Measurements from ENCODE around the gene CACNG8.
"Not testable (repeated sequence)": the region's sequence is repeated elsewhere in the genome, so short reads cannot be mapped to it uniquely, and the experiment has no call there.

CACNG8 gene

GRCh38 chr19:53962887-53963431, at the start of gene CACNG8:
TSS of gene CACNG8 (plus strand) at chr19:53962937.
- peak within 1 kb of the TSS; percentile 30 for H3K4me3 ChIP-seq (ENCODE audit: low read depth, low read length)
- no peak for DNase-seq (ENCODE audit: low read depth)

- H3K4me3 ChIP-seq (ENCODE audit: low read depth, low read length) = no peak overlapping the region
- no peak for DNase-seq (ENCODE audit: low read depth)
Measured at GRCh38 chr19:53915000-53915399, 47.7 kb upstream of the CACNG8 start.

GRCh38 chr19:53916004-53916403, 46.7 kb upstream of the CACNG8 start:
- no peak overlapping the region for H3K4me3 ChIP-seq (ENCODE audit: low read depth, low read length)
- DNase-seq (ENCODE audit: low read depth) = no peak

DNA sequence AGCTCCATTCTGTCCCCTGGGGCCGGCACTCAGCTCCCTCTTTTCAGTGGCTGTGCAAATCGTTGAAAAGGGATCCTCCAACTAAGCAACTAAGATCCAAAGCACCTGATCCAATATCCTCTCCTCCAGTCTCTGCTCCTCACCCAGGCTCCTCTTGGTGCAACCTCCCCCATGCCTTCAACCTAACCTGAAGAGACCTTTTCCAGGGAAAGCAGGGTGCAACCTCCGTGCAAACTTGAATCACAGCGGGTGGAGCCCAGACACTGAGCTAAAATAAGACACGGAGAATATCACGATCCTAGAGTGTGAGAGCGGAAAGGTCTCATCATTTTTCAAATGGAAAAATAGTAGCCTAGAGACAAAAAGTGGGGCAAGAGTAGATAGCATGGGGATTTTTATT, 45.4 kb upstream of the CACNG8 start:
- DNase-seq (ENCODE audit: low read depth) = no peak
- H3K4me3 ChIP-seq (ENCODE audit: low read depth, low read length) = no peak overlapping the region

DNA sequence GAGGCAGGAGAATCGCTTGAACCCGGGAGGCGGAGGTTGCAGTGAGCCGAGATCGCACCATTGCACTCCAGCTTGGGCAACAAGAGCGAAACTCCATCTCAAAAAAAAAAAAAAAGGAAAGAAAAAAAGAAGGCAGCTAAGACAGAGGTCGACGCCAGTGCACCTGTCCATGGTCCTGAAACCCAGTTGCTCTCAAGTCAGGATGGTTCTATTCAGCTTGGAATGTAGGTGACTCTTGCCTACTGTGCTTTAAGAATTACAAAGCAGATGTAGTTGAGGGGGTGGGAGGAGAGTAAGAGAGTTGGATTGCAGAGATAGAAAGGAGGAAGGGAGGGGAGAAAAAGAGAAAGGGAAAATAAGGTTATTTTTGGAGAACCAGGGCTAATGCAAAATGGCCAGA, 35.0 kb upstream of the CACNG8 start:
- H3K4me3 ChIP-seq (ENCODE audit: low read depth, low read length) = no peak overlapping the region
- DNase-seq (ENCODE audit: low read depth) = no peak

GRCh38 chr19:53936029-53936428, 26.7 kb upstream of the CACNG8 start:
- no peak overlapping the region for H3K4me3 ChIP-seq (ENCODE audit: low read depth, low read length)
- no peak for DNase-seq (ENCODE audit: low read depth)

DNA sequence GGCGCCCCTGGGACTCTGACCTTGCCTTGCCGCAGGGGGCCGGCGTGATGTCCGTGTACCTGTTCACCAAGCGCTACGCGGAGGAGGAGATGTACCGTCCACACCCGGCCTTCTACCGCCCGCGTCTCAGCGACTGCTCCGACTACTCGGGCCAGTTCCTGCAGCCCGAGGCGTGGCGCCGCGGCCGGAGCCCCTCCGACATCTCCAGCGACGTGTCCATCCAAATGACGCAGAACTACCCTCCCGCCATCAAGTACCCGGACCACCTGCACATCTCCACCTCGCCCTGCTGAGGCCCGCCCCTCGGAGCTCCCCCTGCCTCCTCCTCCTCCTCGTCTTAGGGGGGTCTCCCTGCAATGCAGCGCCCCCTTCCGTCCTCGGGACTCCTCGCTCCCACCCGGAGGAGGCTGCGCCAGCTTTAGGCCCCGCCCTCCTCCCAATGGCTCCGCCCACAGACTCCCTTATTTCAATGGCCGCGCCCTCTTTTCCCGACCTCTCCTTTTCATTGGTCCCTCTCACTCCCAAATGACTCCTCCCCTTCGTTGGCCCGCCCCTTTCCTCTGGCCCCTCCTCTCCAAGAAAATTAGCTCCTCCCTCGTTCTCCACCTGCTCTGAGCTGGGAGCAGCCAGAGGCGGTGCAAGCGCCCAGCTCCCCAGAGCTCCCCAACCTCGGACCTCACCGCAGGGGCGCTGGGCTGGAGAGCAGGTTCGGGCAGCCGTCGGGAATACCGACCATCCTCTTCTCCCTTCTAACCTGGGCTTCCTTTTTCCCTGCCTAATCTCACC, 20.5 kb upstream of the CACNG8 start:
- no peak for DNase-seq (ENCODE audit: low read depth)
- no peak overlapping the region for H3K4me3 ChIP-seq (ENCODE audit: low read depth, low read length)

GRCh38 chr19:53944416-53944815, 18.3 kb upstream of the CACNG8 start:
- H3K4me3 ChIP-seq (ENCODE audit: low read depth, low read length) = no peak overlapping the region
- DNase-seq (ENCODE audit: low read depth) = no peak

- no peak for DNase-seq (ENCODE audit: low read depth)
- H3K4me3 ChIP-seq (ENCODE audit: low read depth, low read length) = no peak overlapping the region
Measured at GRCh38 chr19:53944933-53945332, 17.8 kb upstream of the CACNG8 start.

GRCh38 chr19:53945441-53945840, 17.3 kb upstream of the CACNG8 start:
- no peak for DNase-seq (ENCODE audit: low read depth)
- H3K4me3 ChIP-seq (ENCODE audit: low read depth, low read length) = no peak overlapping the region

DNA sequence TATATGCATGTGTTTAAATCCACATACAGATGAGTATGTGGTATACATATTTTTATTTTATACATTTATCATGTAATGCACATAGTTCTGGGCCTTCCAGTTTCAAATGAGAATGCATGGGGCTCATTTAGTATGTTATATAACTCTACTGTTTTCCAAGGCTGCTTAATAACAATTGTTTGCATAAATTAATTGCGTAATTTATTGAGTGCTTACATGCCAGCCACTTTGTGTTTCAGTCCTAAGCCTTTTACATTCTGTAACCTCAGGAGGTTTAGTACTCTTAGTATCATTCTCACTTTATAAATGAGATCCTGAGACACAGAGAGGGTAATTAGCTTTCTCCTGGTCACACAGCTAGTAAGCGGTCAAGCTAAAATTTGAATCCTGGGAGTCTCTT, 16.7 kb upstream of the CACNG8 start:
- no peak for DNase-seq (ENCODE audit: low read depth)
- no peak overlapping the region for H3K4me3 ChIP-seq (ENCODE audit: low read depth, low read length)

- DNase-seq (ENCODE audit: low read depth) = no peak
- no peak overlapping the region for H3K4me3 ChIP-seq (ENCODE audit: low read depth, low read length)
Measured at GRCh38 chr19:53947624-53948023, 15.1 kb upstream of the CACNG8 start.

DNA sequence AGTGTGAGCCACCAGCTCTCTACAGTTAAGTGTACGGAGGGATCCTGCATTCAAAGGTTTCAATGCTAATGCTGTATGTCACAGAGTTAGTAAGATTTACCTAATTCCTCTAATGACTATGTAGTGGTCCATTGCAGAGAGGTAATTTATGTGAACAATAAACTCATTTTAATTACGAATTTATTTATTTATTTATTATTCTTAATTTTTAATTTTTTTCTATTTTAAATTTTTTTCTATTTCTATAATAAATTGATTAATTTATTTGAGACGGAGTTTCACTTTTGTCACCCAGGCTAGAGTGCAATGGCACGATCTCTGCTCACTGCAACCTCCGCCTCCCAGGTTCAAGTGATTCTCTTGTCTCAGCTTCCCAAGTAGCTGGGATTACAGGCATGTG, 14.1 kb upstream of the CACNG8 start:
- not testable (repeated sequence) for DNase-seq (ENCODE audit: low read depth); H3K4me3 ChIP-seq (ENCODE audit: low read depth, low read length)

DNA sequence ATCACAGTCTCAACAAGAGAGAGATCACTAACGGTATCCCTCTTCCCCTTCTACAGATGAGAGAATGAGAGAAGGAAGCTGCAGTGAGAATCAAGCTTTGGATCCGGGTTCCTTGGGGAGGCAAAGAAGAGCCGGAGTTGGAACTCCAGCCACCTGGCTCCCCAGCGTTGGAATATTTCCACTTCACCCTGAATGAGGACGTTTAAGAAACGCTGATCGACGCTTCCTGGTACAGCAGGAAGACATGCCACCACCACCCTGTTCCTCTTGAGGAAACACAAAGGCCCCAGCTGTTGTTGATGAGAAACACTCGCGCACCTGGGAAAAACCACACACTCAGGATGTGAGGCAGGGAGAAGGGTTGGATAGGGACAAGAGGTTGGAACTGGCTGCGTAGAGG, 11.3 kb upstream of the CACNG8 start:
- DNase-seq (ENCODE audit: low read depth) = no peak

GRCh38 chr19:53951947-53952346, 10.8 kb upstream of the CACNG8 start:
- no peak overlapping the region for H3K4me3 ChIP-seq (ENCODE audit: low read depth, low read length)
- no peak for DNase-seq (ENCODE audit: low read depth)

More for the DNA sequence above, 11.3 kb upstream of the CACNG8 start:
- H3K4me3 ChIP-seq (ENCODE audit: low read depth, low read length) = no peak overlapping the region

- H3K4me3 ChIP-seq (ENCODE audit: low read depth, low read length) = no peak overlapping the region
- DNase-seq (ENCODE audit: low read depth) = no peak
Measured at GRCh38 chr19:53953383-53953782, 9.4 kb upstream of the CACNG8 start.

DNA sequence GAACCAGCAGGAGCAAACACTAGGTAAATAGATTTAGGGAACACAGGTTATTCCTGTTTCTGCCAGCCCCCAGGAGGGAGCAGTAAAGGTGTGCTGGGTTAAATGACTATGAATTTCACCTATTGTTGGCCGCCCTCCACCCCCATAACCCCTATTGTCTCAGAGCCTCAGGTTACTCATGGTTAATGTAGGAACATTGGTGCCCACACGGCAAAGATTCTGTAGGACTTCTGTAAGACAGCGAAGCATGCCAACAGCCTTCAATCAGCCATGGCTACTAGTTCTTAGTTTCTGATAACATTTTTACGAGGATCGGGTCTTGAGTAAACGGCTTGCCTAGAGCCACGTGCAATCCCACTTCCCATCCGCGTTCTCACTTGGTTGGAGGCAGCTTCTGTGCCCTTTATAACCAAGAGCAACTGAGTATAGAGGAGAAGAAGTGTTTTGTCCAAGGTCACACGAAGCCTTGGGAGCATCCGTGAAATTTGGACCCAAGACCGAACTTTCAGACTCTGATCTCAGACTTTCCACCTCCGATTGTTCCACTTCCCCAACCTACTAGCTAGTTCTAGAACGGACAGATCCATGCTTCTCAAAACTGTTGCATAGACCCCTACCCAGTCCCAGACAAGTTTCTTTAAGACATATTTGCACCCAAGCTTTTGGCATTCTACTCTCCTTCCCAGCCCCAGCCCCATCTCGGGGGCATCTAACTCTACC, 5.1 kb upstream of the CACNG8 start:
- DNase-seq (ENCODE audit: low read depth) = no peak
- no peak overlapping the region for H3K4me3 ChIP-seq (ENCODE audit: low read depth, low read length)

GRCh38 chr19:53958168-53958571, 4.6 kb upstream of the CACNG8 start:
- DNase-seq (ENCODE audit: low read depth) = no peak
- no peak overlapping the region for H3K4me3 ChIP-seq (ENCODE audit: low read depth, low read length)

DNA sequence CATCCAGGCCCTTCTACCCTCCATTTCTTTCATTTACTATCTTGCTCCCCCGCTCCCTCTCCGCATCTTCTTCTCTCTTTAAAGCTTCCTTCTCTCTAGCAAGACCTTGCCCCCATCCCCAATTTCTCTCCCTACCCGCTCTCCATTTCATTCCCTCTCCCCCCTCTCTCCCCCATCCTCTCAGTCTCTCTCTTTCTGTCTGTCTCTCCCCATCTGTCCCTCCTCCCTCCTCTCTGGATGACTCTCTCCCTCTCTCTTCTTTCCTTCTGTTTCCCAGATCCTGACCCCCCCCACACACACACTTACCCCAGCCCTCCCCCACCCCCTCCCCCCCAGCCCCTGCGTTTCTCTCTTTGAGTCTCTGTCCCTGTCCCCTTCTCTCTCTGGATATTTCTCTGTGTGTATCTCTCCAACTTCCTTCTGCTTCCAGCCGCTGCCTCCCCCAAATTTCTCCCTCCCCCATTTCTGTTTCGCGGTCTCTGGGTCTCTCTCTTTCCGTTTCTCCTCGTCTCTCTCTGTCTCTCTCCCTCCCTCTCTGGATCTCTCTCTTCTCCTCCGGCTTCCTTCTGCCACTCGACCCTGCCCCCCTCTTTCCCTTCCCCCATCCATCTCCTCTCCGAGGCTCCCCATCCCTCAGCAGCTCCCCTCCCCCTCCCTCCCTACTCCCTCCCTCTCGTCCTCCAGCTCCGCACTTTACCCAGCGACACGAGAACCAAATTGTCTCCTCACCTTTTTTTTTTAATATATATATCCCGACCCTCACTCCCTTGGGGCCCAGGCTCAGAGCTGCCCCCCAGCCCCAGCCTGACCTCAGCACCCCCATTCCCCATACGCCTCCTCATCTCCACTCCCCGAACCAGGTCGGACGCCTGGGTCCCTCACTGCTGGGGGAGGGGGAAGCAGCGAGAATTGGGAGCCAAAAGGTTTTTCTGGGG, 3.6 kb upstream of the CACNG8 start:
- H3K4me3 ChIP-seq (ENCODE audit: low read depth, low read length) = no peak overlapping the region
- no peak for DNase-seq (ENCODE audit: low read depth)

GRCh38 chr19:53960187-53960586, 2.5 kb upstream of the CACNG8 start:
- no peak overlapping the region for H3K4me3 ChIP-seq (ENCODE audit: low read depth, low read length)
- DNase-seq (ENCODE audit: low read depth) = no peak

Data from skeletal muscle cell (primary cell).